22Rv1 (cell line): ENCODE results near the gene SUGCT.

Source experiments
- ZFX ChIP-seq: fragments of 450-650 bp; IDR thresholded peaks from 2 replicates; pipeline ENCODE4 v1.6.1; 2017; ENCODE audit warnings: antibody characterized with exemption, borderline replicate concordance
- TF ChIP-seq, protein P1 (sequence below): fragments of 450-650 bp; IDR thresholded peaks from 2 replicates; pipeline ENCODE4 v1.5.1; 2017; ENCODE audit warnings: mild to moderate bottlenecking

DNA sequence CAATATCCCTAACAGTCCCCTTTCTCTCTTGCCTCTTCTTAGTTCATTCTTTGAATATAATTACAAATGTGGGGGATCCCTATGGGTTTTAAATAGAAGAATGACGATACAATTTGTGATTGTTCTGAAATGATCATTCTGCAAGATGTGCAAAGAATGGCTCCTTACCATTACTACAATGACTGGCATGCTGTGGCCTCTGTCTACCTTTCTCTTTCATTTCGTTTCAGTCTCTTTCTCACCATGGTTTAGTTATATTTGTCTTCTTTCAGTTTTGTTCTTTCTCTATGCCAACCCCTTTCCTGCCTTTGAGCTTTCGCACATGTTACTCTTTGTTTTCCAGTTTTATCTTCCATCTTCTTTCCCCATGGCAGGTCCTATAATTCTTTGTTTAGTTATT lies 176.5 kb downstream of the SUGCT start:
- TF ChIP-seq, protein P1, sequence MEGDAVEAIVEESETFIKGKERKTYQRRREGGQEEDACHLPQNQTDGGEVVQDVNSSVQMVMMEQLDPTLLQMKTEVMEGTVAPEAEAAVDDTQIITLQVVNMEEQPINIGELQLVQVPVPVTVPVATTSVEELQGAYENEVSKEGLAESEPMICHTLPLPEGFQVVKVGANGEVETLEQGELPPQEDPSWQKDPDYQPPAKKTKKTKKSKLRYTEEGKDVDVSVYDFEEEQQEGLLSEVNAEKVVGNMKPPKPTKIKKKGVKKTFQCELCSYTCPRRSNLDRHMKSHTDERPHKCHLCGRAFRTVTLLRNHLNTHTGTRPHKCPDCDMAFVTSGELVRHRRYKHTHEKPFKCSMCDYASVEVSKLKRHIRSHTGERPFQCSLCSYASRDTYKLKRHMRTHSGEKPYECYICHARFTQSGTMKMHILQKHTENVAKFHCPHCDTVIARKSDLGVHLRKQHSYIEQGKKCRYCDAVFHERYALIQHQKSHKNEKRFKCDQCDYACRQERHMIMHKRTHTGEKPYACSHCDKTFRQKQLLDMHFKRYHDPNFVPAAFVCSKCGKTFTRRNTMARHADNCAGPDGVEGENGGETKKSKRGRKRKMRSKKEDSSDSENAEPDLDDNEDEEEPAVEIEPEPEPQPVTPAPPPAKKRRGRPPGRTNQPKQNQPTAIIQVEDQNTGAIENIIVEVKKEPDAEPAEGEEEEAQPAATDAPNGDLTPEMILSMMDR, result no peak
- no peak for TF ChIP-seq ZFX
